GM12874 (cell line): ENCODE data around the gene TMEM150A.

Experiments
- CTCF ChIP-seq: IDR thresholded peaks from 2 replicates; pipeline ENCODE4 v1.5.1; 2011; ENCODE audit warnings: low read depth, mild to moderate bottlenecking, control low read depth, low read length, moderate library complexity; ENCODE audit not compliant: insufficient read depth

Gene TMEM150A

GRCh38 chr2:85628658-85629057, 26.2 kb upstream of the TMEM150A start:
- no peak for TF ChIP-seq CTCF

DNA sequence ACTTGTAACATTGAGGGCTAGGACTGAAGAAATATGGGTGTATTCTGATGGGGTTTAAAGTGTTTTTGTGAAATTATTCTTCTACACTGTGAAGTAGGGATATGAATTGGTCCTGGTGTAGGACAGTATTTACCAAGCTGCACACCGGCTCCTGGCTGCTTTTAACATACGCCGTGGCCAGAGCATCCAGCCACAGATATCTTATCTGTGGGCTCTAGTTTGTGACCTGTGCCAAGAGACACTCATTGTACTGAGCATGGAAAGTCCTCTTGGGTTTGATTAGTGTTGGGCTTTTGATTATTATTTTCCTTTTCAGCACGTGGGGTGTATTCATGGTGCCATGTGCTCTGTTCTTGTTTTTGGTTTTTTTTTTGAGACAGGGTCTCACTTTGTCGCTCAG, 21.5 kb upstream of the TMEM150A start:
- TF ChIP-seq CTCF, result no peak

DNA sequence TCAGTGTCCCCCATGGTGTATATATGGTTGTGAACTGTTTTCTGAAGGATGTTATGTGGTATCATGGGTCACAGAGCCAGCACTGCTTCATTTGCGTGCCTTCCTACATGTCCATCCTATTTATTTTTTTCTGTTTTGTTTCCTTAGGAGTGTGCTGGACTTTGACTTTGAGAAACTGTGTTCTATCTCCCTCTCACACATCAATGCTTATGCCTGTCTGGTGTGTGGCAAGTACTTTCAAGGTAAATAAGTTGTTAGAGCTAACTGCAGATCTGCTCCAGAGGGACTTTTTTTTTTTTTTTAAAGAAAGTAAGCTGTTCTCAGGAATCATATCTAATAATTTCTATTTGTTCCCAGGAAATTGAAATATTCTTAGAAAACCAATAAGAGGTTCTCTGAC, 18.8 kb upstream of the TMEM150A start:
- no peak for TF ChIP-seq CTCF

DNA sequence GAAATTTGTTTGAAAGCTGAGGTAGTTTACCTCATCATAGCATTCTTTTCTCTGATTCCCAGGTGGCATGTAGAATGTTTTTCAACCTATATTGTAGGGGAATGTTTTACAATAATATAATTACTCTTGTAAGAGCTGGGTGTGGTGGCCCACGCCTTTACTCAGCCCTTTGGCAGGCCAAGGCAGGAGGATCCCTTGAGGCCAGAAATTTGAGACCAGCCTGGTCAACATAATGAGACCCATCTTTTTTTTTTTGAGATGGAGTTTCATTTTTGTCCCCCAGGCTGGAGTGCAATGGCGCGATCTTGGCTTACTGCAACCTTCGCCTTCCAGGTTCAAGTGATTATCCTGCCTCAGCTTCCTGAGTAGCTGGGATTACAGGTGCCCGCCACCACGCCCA, 17.1 kb upstream of the TMEM150A start:
- TF ChIP-seq CTCF, result no peak

DNA sequence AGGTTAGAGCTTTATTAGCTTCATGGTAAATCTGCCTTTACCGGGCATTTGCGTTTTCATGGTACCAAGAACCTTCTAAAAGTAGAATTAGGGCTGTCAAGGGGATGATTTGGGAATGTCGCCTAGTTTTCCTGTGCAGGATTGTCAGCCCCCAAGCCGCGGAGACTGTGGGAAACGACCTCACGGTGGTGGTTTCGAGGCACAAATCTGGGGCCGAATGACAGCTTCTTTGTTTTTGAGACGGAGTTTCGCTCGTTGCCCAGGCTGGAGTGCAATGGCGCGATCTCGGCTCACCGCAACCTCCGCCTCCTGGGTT, 12.9 kb upstream of the TMEM150A start:
- TF ChIP-seq CTCF, result no peak

GRCh38 chr2:85613717-85614515, 11.4 kb upstream of the TMEM150A start:
- no peak for TF ChIP-seq CTCF

DNA sequence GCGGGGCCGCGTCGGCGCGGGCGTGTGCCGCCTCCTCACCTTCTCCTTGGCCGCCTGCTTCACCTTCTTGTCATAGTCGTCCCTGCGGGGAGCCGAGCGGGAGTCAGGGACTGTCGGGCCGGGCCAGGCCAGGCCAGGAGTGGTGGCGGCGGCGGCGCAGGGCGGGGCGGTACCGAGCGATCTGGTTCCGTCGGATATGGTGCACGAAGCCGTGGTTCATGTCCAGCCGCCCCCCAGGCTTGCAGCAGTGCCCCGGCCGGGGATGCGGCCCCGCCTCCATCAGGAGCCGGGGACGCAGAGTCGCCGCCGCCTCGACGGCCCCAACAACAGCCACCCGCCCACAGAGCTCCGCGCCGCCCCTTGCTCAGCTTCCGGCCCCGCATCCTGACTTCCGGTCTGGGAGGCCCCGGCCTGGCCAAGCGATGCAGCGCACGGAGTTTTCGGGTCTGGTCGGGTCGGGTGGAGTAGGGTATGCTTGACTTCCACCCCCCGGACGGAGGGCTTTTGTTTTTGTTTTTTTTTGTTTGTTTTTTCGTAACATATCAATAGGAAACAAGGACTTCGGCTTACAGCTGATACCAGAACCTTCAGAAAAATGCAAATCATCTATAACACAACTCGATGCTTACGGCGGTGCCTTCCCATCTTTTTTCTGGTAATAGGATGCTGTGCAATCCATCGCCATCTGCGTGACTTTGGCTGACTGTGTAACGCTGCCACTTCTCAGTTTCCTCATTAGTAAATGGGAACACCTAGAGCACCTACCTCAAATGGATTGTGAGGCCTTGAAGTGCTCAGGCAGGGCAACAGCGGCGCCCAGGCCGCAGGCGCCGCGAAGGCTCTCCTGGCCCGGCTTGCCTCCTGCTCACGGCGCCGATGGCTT, 9.4 kb upstream of the TMEM150A start, which contains the start of gene C2orf68:
TSS of gene C2orf68 (minus strand) at position 362 of the 883 bp plus-strand sequence. CDS start at position 280, 82 bp downstream.
- no peak for TF ChIP-seq CTCF
